PC-9 (cell line): ENCODE results near the gene HES2. TPM values are rescaled to one million over a fixed set of nuclear protein-coding genes. Genes with fewer than 3 reads are reported as not detected.
"Not testable (repeated sequence)": the region's sequence is repeated elsewhere in the genome, so short reads cannot be mapped to it uniquely, and the experiment has no call there.

Experiments
- BruUV-seq: library from RNA; stranded (reverse); fragments of 400-500 nt; replicated peaks from 2 replicates; lab custom pipeline; 2021; lab: Mats Ljungman, UMichigan
- CTCF ChIA-PET: fragments of 300-600 bp; sonication (Branson Sonifier 250); formaldehyde crosslinking; loops from one replicate; lab custom pipeline; 2022; ENCODE audit warnings: antibody characterized with exemption; lab: Charles Lee
- POLR2A ChIA-PET: fragments of 300-600 bp; sonication (Branson Sonifier 250); formaldehyde crosslinking; loops from one replicate; lab custom pipeline; 2022; ENCODE audit warnings: antibody characterized with exemption; ENCODE audit not compliant: unreplicated experiment; lab: Charles Lee
- DNase-seq, 2 experiments: peaks; one replicate each; pipeline versions ENCODE4 v3.0.0 to v3.0.0-alpha.2; 2015 to 2022; ENCODE audit warnings: mixed read lengths in 1 of 2
- H2AFZ ChIP-seq: fragments of 200-600 bp; sonication (generic); 2 replicates; pipeline ENCODE4 v1.8.1; 2017; ENCODE audit warnings: antibody characterized with exemption
- H3F3A ChIP-seq: fragments of 200-600 bp; sonication (generic); 2 replicates; pipeline ENCODE4 v1.8.1; 2017; ENCODE audit warnings: antibody characterized with exemption, mild to moderate bottlenecking, low read depth; ENCODE audit not compliant: insufficient read depth
- H3K27ac ChIP-seq: fragments of 200-600 bp; sonication (generic); 2 replicates; pipeline ENCODE4 v1.6.1; 2016; ENCODE audit warnings: mixed run types
- H3K27me3 ChIP-seq: fragments of 200-600 bp; sonication (generic); 2 replicates; pipeline ENCODE4 v1.6.1; 2016; ENCODE audit warnings: low read depth, mixed run types; ENCODE audit not compliant: insufficient read depth
- H3K36me3 ChIP-seq: fragments of 200-600 bp; sonication (generic); 2 replicates; pipeline ENCODE4 v1.6.1; 2016; ENCODE audit warnings: low read depth, mixed run types
- H3K4me1 ChIP-seq: fragments of 200-600 bp; sonication (generic); replicated peaks from 2 replicates; pipeline ENCODE4 v1.6.1; 2016; ENCODE audit warnings: mixed run types; ENCODE audit not compliant: insufficient read depth
- H3K4me2 ChIP-seq: fragments of 200-600 bp; sonication (generic); 2 replicates; pipeline ENCODE4 v1.6.1; 2017; ENCODE audit warnings: mixed run types
- H3K4me3 ChIP-seq: fragments of 200-600 bp; sonication (generic); 2 replicates; pipeline ENCODE4 v1.6.1; 2016; ENCODE audit warnings: mixed run types
- H3K79me2 ChIP-seq: fragments of 200-600 bp; sonication (generic); 2 replicates; pipeline ENCODE4 v1.6.1; 2017; ENCODE audit warnings: low read depth, mixed run types
- H3K9me2 ChIP-seq: fragments of 200-600 bp; sonication (generic); 2 replicates; pipeline ENCODE4 v1.8.1; 2017; ENCODE audit warnings: mild to moderate bottlenecking; ENCODE audit not compliant: insufficient read depth
- H3K9me3 ChIP-seq: fragments of 200-600 bp; sonication (generic); 2 replicates; pipeline ENCODE4 v1.8.1; 2016; ENCODE audit warnings: low read depth; ENCODE audit not compliant: insufficient read depth
- H4K20me1 ChIP-seq: fragments of 200-600 bp; sonication (generic); 2 replicates; pipeline ENCODE4 v1.8.1; 2017; ENCODE audit not compliant: insufficient read depth
- CTCF ChIP-seq: fragments of 200-600 bp; sonication (generic); conservative IDR thresholded peaks from 2 replicates; pipeline ENCODE4 v1.6.1; 2017; ENCODE audit warnings: mixed run types, antibody characterized with exemption, mild to moderate bottlenecking, moderate library complexity
- EZH2 ChIP-seq: fragments of 200-600 bp; sonication (generic); IDR thresholded peaks from 2 replicates; pipeline ENCODE4 v1.8.0; 2017; ENCODE audit warnings: antibody characterized with exemption, low read depth
- intact Hi-C: fragments of 100-400 bp; cut with micrococcal nuclease; formaldehyde crosslinking; loops from one replicate; pipeline ENCODE4 v1.10.0; 2022; ENCODE audit not compliant: unreplicated experiment
- total RNA-seq: library from RNA; stranded (reverse); gene quantifications from 2 replicates; pipeline ENCODE4 v1.2.3, GENCODE V29; 2021

Gene HES2
- total RNA-seq, 1 experiment from 2014 or later = 2.1 TPM

DNA sequence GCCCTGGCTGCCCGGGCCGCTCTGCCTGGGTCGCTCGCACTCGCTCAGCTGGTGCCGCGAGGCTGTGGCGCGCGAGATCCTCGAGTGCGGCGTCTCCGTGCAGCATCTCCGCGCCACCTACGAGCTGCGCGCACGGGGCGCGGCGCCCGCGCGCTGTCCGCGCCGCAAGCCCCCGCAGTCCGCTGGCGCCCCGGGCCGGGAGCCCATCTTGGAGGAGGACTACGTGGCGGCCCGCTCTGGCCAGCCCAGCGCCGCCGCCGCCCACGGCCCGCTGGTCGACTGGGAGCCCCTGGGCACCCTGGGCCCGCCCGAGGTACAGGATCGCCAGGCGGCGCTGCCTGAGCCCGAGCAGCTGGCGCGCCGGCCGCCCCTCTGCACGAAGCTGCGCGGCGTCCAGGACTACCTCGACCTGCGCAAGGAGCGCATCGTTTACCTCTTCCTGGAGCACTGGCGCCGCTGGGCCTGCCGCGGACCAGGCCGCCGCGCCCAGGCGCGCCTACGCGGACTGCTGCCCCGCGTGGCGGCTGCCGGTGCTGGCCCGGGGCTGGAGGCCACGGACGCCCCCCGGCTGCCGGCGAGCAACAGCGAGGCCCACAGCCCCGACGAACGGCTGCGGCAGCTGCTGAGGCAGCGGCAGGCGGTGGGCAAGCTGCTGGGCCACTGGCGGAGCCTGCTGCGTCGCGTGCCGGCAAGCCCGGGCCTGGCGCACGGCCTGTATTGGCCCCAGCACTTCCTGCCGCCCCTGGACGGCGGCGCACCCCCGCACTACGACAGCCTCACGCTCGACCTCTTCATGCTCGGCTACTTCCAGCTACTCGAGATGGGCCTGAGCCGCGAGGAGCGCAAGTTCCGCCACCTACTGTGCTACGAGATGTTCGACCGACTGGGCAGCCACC is 35.4 kb upstream of the HES2 start:
- Histone ChIP-seq H3K9me3 (no peaks in the 10 kb centered on the region), H3K4me3 (no peak overlapping the region), H2AFZ (no peak overlapping the region), H3K36me3 (no peaks in the 10 kb centered on the region), H3K27me3 (no peaks in the 10 kb centered on the region), H3K79me2 (no peaks in the 10 kb centered on the region), H3K27ac (no peak overlapping the region), H4K20me1 (no peaks in the 10 kb centered on the region), H3K4me2 (no peak overlapping the region), H3F3A (no peaks in the 10 kb centered on the region), H3K4me1 (no peaks in the 10 kb centered on the region), H3K9me2 (no peaks in the 10 kb centered on the region)
- intact Hi-C loops = no loop called here
- no TSS peak for BruUV-seq
- TF ChIP-seq EZH2 (no peak), CTCF (no peak)
- ChIA-PET CTCF (no interaction called here), POLR2A (no interaction called here)
- no peak for DNase-seq

- CTCF ChIA-PET, H3K4me1 ChIP-seq, H3K4me2 ChIP-seq, H4K20me1 ChIP-seq, H3K9me3 ChIP-seq, BruUV-seq, H3K9me2 ChIP-seq, DNase-seq, H2AFZ ChIP-seq, H3F3A ChIP-seq, POLR2A ChIA-PET, intact Hi-C loops, H3K27me3 ChIP-seq, H3K27ac ChIP-seq, H3K79me2 ChIP-seq, H3K4me3 ChIP-seq, H3K36me3 ChIP-seq: not testable (repeated sequence)
Observed at GRCh38 chr1:6453895-6454855, 34.5 kb upstream of the HES2 start.

DNA sequence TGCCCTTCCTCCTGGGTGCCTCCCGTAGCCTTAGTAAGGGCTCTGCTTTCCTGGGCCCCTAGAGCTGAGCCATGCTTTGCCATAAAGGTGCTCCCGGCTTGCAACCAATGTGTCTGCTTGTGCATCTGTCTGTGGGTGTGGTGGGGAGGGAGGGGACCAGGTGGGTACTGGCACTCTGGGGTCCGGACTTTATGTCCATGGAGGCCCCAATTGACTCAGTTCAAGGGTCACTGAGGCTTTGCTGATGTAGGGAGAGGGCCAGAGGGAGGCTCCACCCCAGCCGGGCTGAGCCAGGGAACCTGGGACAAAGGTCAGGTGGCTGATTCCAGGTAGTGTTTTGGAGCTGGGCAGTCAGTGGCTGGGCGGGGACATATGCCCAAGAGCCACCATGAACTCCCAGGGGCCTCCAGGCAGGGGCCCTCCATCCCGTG is 31.2 kb upstream of the HES2 start:
- BruUV-seq = no TSS peak
- no peaks in the 10 kb centered on the region for H3K27me3 ChIP-seq
- intact Hi-C loops = no loop called here
- H3K4me2 ChIP-seq = no peak overlapping the region
- CTCF ChIA-PET = interaction anchor here (0.6 kb wide), 1 partner anchor 13 kb away, joined by 3 read pairs; no protein-coding TSS in a partner anchor
- TF ChIP-seq EZH2 (no peak), CTCF (no peak)
- no peaks in the 10 kb centered on the region for H3K9me3 ChIP-seq
- DNase-seq = no peak
- H3K4me1 ChIP-seq = no peaks in the 10 kb centered on the region
- no peaks in the 10 kb centered on the region for H4K20me1 ChIP-seq
- no peak overlapping the region for H3K4me3 ChIP-seq
- no peaks in the 10 kb centered on the region for H3K9me2 ChIP-seq
- no peaks in the 10 kb centered on the region for H3K79me2 ChIP-seq
- no peak overlapping the region for H3K27ac ChIP-seq
- no peaks in the 10 kb centered on the region for H3F3A ChIP-seq
- no peak overlapping the region for H2AFZ ChIP-seq
- no peaks in the 10 kb centered on the region for H3K36me3 ChIP-seq
- POLR2A ChIA-PET = no interaction called here

DNA sequence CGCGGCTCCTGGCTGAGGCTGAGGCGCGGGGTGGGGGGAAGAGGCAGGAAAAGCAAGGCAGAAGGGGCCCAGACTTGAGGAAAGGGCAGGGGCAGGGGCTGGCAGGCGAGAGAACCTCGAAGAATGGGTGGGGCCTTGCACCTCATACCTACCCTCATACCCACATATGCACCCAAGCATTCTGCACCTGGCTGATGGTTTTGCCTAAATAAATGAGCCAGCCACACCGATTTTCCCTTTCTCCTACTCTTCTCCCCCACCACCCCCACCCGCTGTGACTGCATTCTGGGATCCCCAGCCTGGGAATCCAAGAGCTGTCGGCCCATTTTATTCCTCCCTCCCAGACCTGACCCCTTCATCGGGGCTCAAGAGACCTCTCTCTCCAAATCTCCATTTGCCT is 30.8 kb upstream of the HES2 start:
- H2AFZ ChIP-seq, intact Hi-C loops, H3K27me3 ChIP-seq, H3K9me2 ChIP-seq, H3K79me2 ChIP-seq, H3K9me3 ChIP-seq, POLR2A ChIA-PET, H3K4me3 ChIP-seq, H3K4me1 ChIP-seq, H3F3A ChIP-seq, DNase-seq, H3K36me3 ChIP-seq, H3K27ac ChIP-seq, H4K20me1 ChIP-seq, H3K4me2 ChIP-seq, BruUV-seq: not testable (repeated sequence)
- CTCF ChIA-PET = interaction anchor here (0.5 to 0.6 kb wide), 2 partner anchors 13 to 68 kb away, joined by 3 to 4 read pairs; no protein-coding TSS in a partner anchor
